ENCODE data around the gene RASSF9. TPM values are rescaled to one million over a fixed set of nuclear protein-coding genes. Genes with fewer than 3 reads are reported as not detected.

The RASSF9 gene
- polyA plus RNA-seq (ENCODE audit: insufficient read length in 4 of 4), result 10 to 100 TPM; 13.8 to 20.1 (median 19.0) TPM

- peak in 3 of 4 donors; percentile 35 to 44 (median 39) for DNase-seq (ENCODE audit: low read depth in 4 of 4, low spot score in 3 of 4)
These were observed at the start of gene RASSF9 for GRCh38 chr12:85836197-85837090. Gene RASSF9, minus strand, starts transcription at chr12:85836409. Its CDS starts 208 bp downstream, at chr12:85836201.

GRCh38 chr12:85883763-85884162 is 47.6 kb upstream of the RASSF9 start:
- no peak for DNase-seq (ENCODE audit: low read depth in 4 of 4, low spot score in 3 of 4)

- DNase-seq (ENCODE audit: low read depth in 4 of 4, low spot score in 3 of 4), result no peak
These were observed 41.2 kb upstream of the RASSF9 start for GRCh38 chr12:85877459-85877858.

DNA sequence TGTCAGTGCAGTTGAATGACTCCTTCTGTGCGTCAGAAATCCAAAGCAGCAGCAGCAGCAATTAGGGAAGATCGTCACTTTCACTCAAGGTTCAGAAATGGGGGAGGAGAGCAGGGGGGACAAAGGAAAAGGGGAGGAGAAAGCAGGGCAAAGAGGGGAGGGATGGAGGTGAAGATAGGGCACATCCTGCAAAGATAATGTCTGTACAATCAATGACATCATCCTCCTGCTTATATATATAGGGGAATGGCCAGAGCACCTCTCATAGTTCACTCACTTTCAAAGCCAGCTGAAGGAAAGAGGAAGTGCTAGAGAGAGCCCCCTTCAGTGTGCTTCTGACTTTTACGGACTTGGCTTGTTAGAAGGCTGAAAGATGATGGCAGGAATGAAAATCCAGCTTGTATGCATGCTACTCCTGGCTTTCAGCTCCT is 37.8 kb upstream of the RASSF9 start, which contains the start of gene NTS:
Gene NTS, plus strand, starts transcription at position 265 of the 431 bp plus-strand sequence. Its CDS starts 109 bp downstream, at position 374.
- DNase-seq (ENCODE audit: low read depth in 4 of 4, low spot score in 3 of 4), result no peak

- peak in 3 of 4 donors; percentile 28 to 38 (median 37) for DNase-seq (ENCODE audit: low read depth in 4 of 4, low spot score in 3 of 4)
These were observed 36.4 kb upstream of the RASSF9 start for GRCh38 chr12:85872497-85873091.

GRCh38 chr12:85866986-85867776 is 31.0 kb upstream of the RASSF9 start:
- peak; percentile 41 to 49 (median 46) for DNase-seq (ENCODE audit: low read depth in 4 of 4, low spot score in 3 of 4)

GRCh38 chr12:85865890-85866289 is 29.7 kb upstream of the RASSF9 start:
- DNase-seq (ENCODE audit: low read depth in 4 of 4, low spot score in 3 of 4), result no peak

DNA sequence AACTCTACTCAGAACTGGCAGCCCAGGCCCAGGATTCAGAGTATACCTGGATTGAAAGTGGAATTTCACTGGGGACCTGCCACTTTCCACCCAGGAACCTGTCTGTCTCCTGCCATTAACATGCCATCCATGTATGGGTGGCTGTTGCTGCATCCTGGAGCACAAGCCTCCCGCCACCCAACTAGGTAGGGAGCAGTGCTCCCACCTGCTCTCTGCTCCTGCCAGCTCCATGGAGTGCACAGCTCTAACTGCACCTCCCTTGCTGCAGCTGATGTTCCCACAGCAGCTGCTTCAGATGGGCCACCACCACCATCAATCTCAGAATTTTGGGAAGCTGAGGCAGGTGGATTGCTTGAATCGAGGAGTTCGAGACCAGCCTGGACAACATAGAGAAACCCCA is 20.8 kb upstream of the RASSF9 start:
- DNase-seq (ENCODE audit: low read depth in 4 of 4, low spot score in 3 of 4), result no peak

- DNase-seq (ENCODE audit: low read depth in 4 of 4, low spot score in 3 of 4), result no peak
These were observed 19.1 kb upstream of the RASSF9 start for GRCh38 chr12:85855305-85855704.

- DNase-seq (ENCODE audit: low read depth in 4 of 4, low spot score in 3 of 4), result no peak
These were observed 13.1 kb upstream of the RASSF9 start for GRCh38 chr12:85849344-85849743.

GRCh38 chr12:85843606-85844310 is 7.5 kb upstream of the RASSF9 start:
- no peak for DNase-seq (ENCODE audit: low read depth in 4 of 4, low spot score in 3 of 4)

DNA sequence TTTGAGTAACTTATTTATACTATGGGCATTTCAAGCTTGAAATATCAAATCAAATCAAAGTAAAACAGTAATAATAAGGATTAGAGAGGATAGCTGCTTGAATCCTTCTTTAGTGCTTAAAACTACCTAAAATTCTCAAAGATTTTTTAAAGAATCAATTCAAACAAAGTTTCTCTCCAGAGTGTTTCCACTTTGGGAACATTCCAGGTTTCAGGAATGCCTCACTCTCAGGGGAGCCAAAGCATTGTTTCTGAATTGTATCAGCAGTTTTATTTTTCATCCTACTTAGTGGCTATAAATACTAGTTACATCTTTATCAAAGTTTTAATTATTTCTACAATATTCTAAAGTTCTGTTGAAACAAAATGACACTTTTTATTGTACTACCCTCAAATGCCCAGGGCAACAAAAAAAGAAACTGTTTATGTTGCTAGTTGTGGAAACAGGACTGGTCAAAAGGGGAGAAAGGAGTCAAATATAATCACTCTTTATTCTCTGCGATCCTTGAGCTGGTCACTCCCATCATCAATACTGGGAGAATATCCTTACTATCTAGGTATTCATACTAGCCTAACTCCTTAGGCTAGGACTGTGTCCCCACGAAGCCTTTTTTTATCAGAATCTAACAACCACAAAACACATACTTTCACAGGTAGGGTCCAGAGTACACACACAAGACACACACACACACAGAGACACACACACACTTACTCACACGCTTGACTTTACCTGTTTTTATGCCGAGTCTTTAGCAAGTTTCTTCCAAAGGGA is 598 bp downstream of the RASSF9 start:
- peak in 2 of 4 donors; percentile 20 to 36 for DNase-seq (ENCODE audit: low read depth in 4 of 4, low spot score in 3 of 4)

DNA sequence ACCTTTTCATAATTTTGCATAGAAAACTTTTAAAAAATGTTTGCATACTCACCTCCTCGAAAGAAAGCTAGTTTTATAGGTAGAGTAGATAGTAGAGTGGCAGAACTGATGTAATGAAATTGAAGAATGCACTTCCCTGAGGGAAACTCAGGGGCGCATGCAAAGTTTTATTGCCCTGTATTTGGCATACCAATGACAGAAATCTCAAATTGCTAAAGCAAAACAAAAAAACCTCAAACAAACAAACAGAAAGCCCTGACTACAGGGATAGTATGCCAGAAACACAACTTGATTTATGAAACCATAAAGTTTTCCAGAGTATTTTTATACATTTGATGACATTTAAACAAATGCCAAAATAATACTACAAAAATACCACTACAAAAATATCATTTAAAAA is 1.8 kb downstream of the RASSF9 start:
- no peak for DNase-seq (ENCODE audit: low read depth in 4 of 4, low spot score in 3 of 4)

DNA sequence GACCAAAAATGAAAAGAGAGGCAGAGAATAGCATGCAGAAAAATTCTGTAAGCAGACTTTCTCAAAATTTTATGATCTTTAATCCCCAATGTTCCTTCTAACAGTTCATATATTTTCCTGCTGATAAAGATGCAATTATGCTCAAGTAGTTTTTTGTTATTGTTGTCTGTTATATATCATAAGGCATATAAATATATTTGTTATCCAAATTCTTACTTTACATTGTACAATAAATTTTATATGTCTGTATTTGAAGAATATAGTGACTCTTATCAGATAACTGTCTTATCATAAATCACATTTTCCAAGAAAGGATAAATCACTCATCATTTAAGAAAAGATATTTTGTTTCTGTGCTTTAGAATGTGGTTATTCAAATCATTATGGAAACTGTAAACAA is 2.6 kb downstream of the RASSF9 start:
- DNase-seq (ENCODE audit: low read depth in 4 of 4, low spot score in 3 of 4), result no peak

DNA sequence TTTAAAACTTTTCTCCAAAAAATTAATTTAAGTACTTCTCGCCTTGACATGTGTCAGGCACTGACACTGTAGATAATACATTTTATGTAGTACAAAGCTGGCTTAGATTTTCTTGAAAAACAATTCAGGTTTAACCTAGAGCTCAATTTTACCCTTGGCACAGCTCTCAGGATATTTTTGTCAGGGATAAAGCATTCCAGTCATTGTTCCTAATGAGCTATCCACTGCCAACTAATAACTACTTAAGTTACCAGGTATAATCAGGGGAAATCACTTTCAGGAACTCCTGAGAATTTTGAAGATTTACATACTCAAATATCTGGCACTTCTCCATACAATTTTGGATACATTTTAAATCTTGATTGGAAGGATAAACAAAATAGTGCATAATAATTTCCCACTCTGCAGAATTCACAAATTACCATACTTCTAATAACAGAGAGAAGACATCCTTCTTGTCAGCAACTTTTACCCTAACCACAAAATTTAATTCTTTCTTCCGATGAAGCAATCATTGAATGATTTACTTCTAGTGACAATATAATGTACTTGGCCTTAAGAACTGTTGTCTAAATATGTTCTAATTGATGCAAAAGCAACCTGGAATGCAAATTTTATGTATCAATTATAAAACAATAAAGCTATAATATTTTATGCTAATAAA is 4.8 kb downstream of the RASSF9 start:
- DNase-seq (ENCODE audit: low read depth in 4 of 4, low spot score in 3 of 4), result no peak

DNA sequence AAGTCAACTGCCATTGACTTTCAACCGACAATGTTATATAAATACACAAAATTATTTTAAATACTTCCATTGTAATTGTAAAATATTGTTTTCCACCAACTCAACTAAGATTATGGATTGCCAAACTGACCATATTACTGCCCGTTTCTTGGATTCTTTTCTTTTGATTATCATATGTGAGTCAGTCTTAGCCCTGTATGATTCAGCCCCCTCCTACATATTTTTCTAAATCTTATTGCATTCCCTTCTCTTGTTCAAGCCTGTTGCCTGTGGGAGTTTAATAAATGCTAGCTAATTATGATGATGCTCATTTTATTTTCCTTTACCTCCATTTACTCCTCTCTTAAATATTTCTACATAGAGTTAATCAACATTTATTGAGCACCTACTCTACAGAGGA is 6.8 kb downstream of the RASSF9 start:
- no peak for DNase-seq (ENCODE audit: low read depth in 4 of 4, low spot score in 3 of 4)

DNA sequence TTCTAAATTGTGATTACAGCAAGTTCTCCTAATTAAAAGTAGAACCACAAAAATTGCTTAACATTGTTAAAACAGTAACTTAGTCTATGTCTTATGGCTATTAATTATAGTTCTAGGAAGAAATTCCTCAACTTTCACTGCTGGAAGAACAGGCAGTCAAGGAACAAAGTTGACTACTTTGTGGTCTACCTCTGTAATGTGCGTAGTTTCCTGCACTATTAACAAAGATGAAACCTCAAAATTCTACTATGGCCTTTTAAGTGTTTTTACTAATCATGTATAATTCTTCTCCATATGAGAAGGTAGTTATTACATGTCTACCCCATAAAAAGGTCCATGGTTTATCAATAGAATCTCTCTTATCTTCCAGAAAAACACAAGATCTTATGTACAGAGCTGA is 7.6 kb downstream of the RASSF9 start:
- no peak for DNase-seq (ENCODE audit: low read depth in 4 of 4, low spot score in 3 of 4)

- no peak for DNase-seq (ENCODE audit: low read depth in 4 of 4, low spot score in 3 of 4)
These were observed 10.5 kb downstream of the RASSF9 start for GRCh38 chr12:85825746-85826145.
